Panc1 (cell line): ENCODE data around the gene C1orf167. TPM values are rescaled to one million over a fixed set of nuclear protein-coding genes. Genes with fewer than 3 reads are reported as not detected.

Source experiments
- ATAC-seq: fragments of 200-7000 bp; cut with Tn5 transposase; 2 replicates; pipeline ENCODE4 v1.9.1; 2020; ENCODE audit warnings: mild to moderate bottlenecking, moderate library complexity
- BruUV-seq: library from RNA; stranded (reverse); fragments of 400-500 nt; replicated peaks from 2 replicates; lab custom pipeline; 2021; lab: Mats Ljungman, UMichigan
- CTCF ChIA-PET: fragments of 300-600 bp; sonication (Branson Sonifier 250); formaldehyde crosslinking; loops from one replicate; lab custom pipeline; 2022; ENCODE audit warnings: antibody characterized with exemption; lab: Charles Lee
- POLR2A ChIA-PET: fragments of 300-600 bp; sonication (Branson Sonifier 250); formaldehyde crosslinking; loops from one replicate; lab custom pipeline; 2022; ENCODE audit warnings: antibody characterized with exemption; lab: Charles Lee
- DNase-seq: peaks from one replicate; pipeline ENCODE4 v3.0.0-alpha.2; 2010; ENCODE audit warnings: low read depth, low spot score
- H3K27ac ChIP-seq: 2 replicates; pipeline ENCODE4 v1.5.1; 2011; ENCODE audit warnings: mild to moderate bottlenecking, low read length, inconsistent platforms
- H3K27me3 ChIP-seq: fragments of 200-500 bp; sonication (Bioruptor generic); 2 replicates; pipeline ENCODE4 v1.6.0; 2014; ENCODE audit warnings: low read length, inconsistent platforms; ENCODE audit not compliant: control insufficient read depth, insufficient read depth
- H3K36me3 ChIP-seq: fragments of 200-500 bp; sonication (Bioruptor generic); 2 replicates; pipeline ENCODE4 v1.5.1; 2014; ENCODE audit warnings: inconsistent platforms, mild to moderate bottlenecking, low read length, moderate library complexity; ENCODE audit not compliant: control insufficient read depth, insufficient read depth
- H3K4me1 ChIP-seq: 2 replicates; pipeline ENCODE4 v1.5.1; 2011; ENCODE audit warnings: inconsistent platforms, mild to moderate bottlenecking, low read length, moderate library complexity; ENCODE audit not compliant: control insufficient read depth, insufficient read depth
- H3K4me3 ChIP-seq, 2 experiments: 2 replicates each; pipeline ENCODE4 v1.5.1; 2011 to 2012; ENCODE audit warnings: low read depth in 2 of 2, low read length in 2 of 2, mild to moderate bottlenecking in 2 of 2, inconsistent platforms in 1 of 2, moderate library complexity in 1 of 2
- H3K9me3 ChIP-seq: fragments of 200-500 bp; sonication (Bioruptor generic); 2 replicates; pipeline ENCODE4 v1.5.1; 2014; ENCODE audit warnings: low read depth, mild to moderate bottlenecking, inconsistent platforms, low read length, moderate library complexity; ENCODE audit not compliant: control insufficient read depth, insufficient read depth
- POLR2AphosphoS5 ChIP-seq: IDR thresholded peaks from 2 replicates; pipeline ENCODE4 v1.6.1; 2012; ENCODE audit warnings: mild to moderate bottlenecking, low read depth, low read length, moderate library complexity
- SIN3A ChIP-seq: IDR thresholded peaks from 2 replicates; pipeline ENCODE4 v1.6.1; 2012; ENCODE audit warnings: low read depth, mild to moderate bottlenecking, low read length, moderate library complexity, borderline replicate concordance; ENCODE audit not compliant: insufficient read depth
- TCF7L2 ChIP-seq: IDR thresholded peaks from 2 replicates; pipeline ENCODE4 v1.6.1; 2011; ENCODE audit warnings: mild to moderate bottlenecking, low read depth, low read length, inconsistent platforms
- in situ Hi-C: cut with HindIII; loops from 2 replicates; pipeline ENCODE4 v1.10.0; 2016; ENCODE audit warnings: low sequenced_read_pairs, low pct_unique_long_range_greater_than_20kb
- intact Hi-C: fragments of 100-400 bp; cut with micrococcal nuclease; formaldehyde crosslinking; loops from one replicate; pipeline ENCODE4 v1.10.0; 2022; ENCODE audit not compliant: unreplicated experiment
- total RNA-seq: library from RNA; stranded (reverse); gene quantifications from one replicate; pipeline ENCODE4 v1.2.1, GENCODE V29; 2021; ENCODE audit not compliant: unreplicated experiment
- TF ChIP-seq, protein P1 (sequence below): fragments of 450-650 bp; IDR thresholded peaks from 2 replicates; pipeline ENCODE4 v1.5.1; 2017; ENCODE audit warnings: mild to moderate bottlenecking
- TF ChIP-seq, protein P2 (sequence below), 2 experiments: IDR thresholded peaks; 2 replicates each; pipeline ENCODE4 v1.6.1; 2011 to 2012; ENCODE audit warnings: low read depth in 2 of 2, control low read depth in 1 of 2, low read length in 1 of 2, mild to moderate bottlenecking in 1 of 2, moderate library complexity in 1 of 2; ENCODE audit not compliant: insufficient read depth in 1 of 2

C1orf167 gene
- total RNA-seq, 1 experiment from 2014 or later = not detected

GRCh38 chr1:11727119-11727518 lies 34.9 kb upstream of the C1orf167 start:
- TF ChIP-seq POLR2AphosphoS5 (no peak), TCF7L2 (no peak), SIN3A (no peak)
- TF ChIP-seq, protein P1, sequence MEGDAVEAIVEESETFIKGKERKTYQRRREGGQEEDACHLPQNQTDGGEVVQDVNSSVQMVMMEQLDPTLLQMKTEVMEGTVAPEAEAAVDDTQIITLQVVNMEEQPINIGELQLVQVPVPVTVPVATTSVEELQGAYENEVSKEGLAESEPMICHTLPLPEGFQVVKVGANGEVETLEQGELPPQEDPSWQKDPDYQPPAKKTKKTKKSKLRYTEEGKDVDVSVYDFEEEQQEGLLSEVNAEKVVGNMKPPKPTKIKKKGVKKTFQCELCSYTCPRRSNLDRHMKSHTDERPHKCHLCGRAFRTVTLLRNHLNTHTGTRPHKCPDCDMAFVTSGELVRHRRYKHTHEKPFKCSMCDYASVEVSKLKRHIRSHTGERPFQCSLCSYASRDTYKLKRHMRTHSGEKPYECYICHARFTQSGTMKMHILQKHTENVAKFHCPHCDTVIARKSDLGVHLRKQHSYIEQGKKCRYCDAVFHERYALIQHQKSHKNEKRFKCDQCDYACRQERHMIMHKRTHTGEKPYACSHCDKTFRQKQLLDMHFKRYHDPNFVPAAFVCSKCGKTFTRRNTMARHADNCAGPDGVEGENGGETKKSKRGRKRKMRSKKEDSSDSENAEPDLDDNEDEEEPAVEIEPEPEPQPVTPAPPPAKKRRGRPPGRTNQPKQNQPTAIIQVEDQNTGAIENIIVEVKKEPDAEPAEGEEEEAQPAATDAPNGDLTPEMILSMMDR = no peak
- TF ChIP-seq, protein P2, sequence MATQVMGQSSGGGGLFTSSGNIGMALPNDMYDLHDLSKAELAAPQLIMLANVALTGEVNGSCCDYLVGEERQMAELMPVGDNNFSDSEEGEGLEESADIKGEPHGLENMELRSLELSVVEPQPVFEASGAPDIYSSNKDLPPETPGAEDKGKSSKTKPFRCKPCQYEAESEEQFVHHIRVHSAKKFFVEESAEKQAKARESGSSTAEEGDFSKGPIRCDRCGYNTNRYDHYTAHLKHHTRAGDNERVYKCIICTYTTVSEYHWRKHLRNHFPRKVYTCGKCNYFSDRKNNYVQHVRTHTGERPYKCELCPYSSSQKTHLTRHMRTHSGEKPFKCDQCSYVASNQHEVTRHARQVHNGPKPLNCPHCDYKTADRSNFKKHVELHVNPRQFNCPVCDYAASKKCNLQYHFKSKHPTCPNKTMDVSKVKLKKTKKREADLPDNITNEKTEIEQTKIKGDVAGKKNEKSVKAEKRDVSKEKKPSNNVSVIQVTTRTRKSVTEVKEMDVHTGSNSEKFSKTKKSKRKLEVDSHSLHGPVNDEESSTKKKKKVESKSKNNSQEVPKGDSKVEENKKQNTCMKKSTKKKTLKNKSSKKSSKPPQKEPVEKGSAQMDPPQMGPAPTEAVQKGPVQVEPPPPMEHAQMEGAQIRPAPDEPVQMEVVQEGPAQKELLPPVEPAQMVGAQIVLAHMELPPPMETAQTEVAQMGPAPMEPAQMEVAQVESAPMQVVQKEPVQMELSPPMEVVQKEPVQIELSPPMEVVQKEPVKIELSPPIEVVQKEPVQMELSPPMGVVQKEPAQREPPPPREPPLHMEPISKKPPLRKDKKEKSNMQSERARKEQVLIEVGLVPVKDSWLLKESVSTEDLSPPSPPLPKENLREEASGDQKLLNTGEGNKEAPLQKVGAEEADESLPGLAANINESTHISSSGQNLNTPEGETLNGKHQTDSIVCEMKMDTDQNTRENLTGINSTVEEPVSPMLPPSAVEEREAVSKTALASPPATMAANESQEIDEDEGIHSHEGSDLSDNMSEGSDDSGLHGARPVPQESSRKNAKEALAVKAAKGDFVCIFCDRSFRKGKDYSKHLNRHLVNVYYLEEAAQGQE (IDR thresholded peaks at IDR 0.05; ENCODE audit: insufficient read depth in 1 of 2, low read depth in 2 of 2, low read length in 1 of 2) = no peak
- no peaks in the 10 kb centered on the region for H3K27me3 ChIP-seq
- DNase-seq (no peak), ATAC-seq (no peak)
- no peaks in the 10 kb centered on the region for H3K36me3 ChIP-seq
- no TSS peak for BruUV-seq
- intact Hi-C loops (no loop called here), in situ Hi-C loops (no loop called here)
- ChIA-PET POLR2A (interaction anchor here (0.6 kb wide), 1 partner anchor 55 kb away, joined by 4 read pairs; no protein-coding TSS in a partner anchor), CTCF (no interaction called here)
- H3K4me3 ChIP-seq = no peak overlapping the region
- no peaks in the 10 kb centered on the region for H3K9me3 ChIP-seq
- H3K4me1 ChIP-seq = peaks cover 11% of the 10 kb centered on the region; the same call in 1 of the 2 replicates
- no peak overlapping the region for H3K27ac ChIP-seq

DNA sequence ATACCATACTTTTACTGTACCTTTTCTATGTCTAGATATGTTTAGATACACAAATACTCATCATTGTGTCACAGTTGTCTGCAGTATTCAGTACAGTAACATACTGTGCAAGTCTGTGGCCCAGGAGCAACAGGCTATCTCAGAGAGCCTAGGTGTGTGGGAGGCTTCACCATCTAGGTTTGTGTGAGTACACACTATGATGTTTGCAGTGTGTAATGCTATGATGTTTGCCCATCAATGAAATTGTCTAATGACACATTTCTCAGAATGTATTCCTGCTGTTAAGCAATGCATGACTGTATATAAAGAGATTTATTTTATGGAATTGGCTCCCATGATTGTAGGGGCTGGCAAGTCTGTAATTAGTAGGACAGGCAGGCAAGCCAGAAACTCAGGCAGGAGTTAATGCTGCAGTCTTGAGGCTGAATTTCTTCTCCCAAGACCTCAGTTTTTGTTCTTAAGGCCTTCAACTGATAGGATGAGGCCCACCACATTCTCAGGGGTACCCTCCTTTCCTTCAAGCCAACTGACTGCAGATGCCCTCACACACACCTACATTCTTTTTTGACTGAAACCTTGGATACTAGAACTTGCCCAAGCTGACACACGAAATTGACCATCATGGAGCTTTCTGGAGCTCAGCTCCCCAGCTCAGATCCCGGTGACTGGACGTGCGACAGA lies 33.7 kb upstream of the C1orf167 start:
- no TSS peak for BruUV-seq
- CTCF ChIA-PET = no interaction called here

More for the DNA sequence above, 33.7 kb upstream of the C1orf167 start:
- H3K27me3 ChIP-seq = no peaks in the 10 kb centered on the region
- no peak overlapping the region for H3K4me3 ChIP-seq
- ATAC-seq (no peak), DNase-seq (no peak)
- no peak overlapping the region for H3K27ac ChIP-seq
- no peaks in the 10 kb centered on the region for H3K9me3 ChIP-seq
- TF ChIP-seq, protein P2 (IDR thresholded peaks at IDR 0.05; ENCODE audit: insufficient read depth in 1 of 2, low read depth in 2 of 2, low read length in 1 of 2) = no peak
- TF ChIP-seq TCF7L2 = no peak
- TF ChIP-seq POLR2AphosphoS5 = no peak
- TF ChIP-seq, protein P1 = no peak
- TF ChIP-seq SIN3A = no peak
- POLR2A ChIA-PET = no interaction called here
- H3K4me1 ChIP-seq = peaks cover 11% of the 10 kb centered on the region; the same call in 1 of the 2 replicates
- intact Hi-C loops = no loop called here
- in situ Hi-C loops = no loop called here
- H3K36me3 ChIP-seq = no peaks in the 10 kb centered on the region
